ENCODE measurements around the gene ZNF48.

DNA sequence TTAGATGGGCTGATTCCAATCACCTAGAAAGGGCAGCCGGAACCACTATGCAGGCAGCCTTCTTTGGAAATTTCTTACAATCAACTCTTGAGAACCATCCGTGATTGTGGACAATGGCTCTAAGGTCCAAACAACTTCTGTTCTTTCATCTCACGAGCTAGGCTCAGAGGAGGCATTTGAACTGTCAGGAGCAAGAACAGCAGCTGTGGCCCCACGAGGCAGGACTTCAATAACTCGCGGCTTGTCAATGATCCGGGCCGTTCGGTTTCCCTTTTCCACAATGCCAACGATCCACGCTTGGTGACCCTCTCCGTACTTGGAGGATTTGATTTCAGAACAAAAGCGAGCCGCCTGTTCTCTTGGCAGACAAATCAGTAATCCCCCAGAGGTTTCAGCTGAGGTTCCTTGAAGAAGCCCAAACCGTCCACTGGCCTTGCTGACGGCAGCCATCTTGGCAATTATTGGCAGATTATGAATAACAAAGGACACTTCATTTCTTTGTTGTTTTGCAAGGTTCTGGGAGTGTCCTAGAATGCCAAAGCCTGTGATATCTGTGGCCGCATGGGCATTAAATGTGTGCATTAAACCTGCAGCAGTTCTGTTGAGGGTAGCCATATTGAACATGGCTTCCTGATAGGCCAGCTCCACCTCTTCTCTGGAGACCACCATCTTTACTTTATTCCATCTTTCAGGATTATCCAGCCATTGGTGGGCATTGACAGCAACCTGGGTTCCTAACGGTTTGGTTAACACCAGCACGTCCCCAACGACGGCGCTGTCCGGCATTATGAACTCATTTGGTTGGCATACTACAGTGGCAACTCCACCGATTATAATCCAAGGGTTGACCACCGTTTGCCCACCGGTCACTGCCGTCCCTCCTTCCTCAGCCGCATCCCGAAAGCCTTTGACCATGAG is 49.3 kb downstream of the ZNF48 start:
- TF ChIP-seq, protein P1, sequence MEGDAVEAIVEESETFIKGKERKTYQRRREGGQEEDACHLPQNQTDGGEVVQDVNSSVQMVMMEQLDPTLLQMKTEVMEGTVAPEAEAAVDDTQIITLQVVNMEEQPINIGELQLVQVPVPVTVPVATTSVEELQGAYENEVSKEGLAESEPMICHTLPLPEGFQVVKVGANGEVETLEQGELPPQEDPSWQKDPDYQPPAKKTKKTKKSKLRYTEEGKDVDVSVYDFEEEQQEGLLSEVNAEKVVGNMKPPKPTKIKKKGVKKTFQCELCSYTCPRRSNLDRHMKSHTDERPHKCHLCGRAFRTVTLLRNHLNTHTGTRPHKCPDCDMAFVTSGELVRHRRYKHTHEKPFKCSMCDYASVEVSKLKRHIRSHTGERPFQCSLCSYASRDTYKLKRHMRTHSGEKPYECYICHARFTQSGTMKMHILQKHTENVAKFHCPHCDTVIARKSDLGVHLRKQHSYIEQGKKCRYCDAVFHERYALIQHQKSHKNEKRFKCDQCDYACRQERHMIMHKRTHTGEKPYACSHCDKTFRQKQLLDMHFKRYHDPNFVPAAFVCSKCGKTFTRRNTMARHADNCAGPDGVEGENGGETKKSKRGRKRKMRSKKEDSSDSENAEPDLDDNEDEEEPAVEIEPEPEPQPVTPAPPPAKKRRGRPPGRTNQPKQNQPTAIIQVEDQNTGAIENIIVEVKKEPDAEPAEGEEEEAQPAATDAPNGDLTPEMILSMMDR (IDR thresholded peaks at IDR 0.05): no peak
- TF ChIP-seq POLR2A (IDR thresholded peaks at IDR 0.05): no peak

Data from heart left ventricle (tissue), 13 donors.